Testis (tissue), 3 donors: ENCODE measurements around the gene NDUFAF4. TPM values are rescaled to one million over a fixed set of nuclear protein-coding genes. Genes with fewer than 3 reads are reported as not detected.

Experiments used
- DNase-seq: peaks from one replicate; pipeline ENCODE4 v3.0.0-alpha.2; 2019
- H3K27ac ChIP-seq, 2 donors: fragments of 200-600 bp; sonication (generic); one replicate each; pipeline ENCODE4 v1.5.1; 2019
- H3K27me3 ChIP-seq: fragments of 200-600 bp; sonication (generic); one replicate; pipeline ENCODE4 v1.5.1; 2019
- H3K36me3 ChIP-seq: fragments of 200-600 bp; sonication (generic); one replicate; pipeline ENCODE4 v1.5.1; 2017; ENCODE audit warnings: low read depth; ENCODE audit errors: missing control alignments
- H3K4me1 ChIP-seq: fragments of 200-600 bp; sonication (generic); one replicate; pipeline ENCODE4 v1.5.1; 2019
- H3K4me3 ChIP-seq, 2 donors: fragments of 200-600 bp; sonication (generic); one replicate each; pipeline ENCODE4 v1.5.1; 2017 to 2019
- H3K9me3 ChIP-seq: fragments of 200-600 bp; sonication (generic); one replicate; pipeline ENCODE4 v1.5.1; 2017
- POLR2A ChIP-seq: fragments of 450-650 bp; IDR thresholded peaks from one replicate; pipeline ENCODE4 v1.6.1; 2017; ENCODE audit warnings: antibody characterized with exemption, mild to moderate bottlenecking, moderate library complexity
- WGBS, 2 donors: methylation state at CpG; one replicate each; pipeline ENCODE4 v1.1.5; 2018; 5-methylcytosine and 5-hydroxymethylcytosine counted together
- intact Hi-C: fragments of 100-400 bp; cut with DNase I; formaldehyde crosslinking; loops from one replicate; pipeline ENCODE4 v1.15.1; 2023; ENCODE audit warnings: low total_unique reads
- polyA plus RNA-seq: library from polyadenylated mRNA; stranded (reverse); fragments of 350-450 nt; fragmentation: Illumina TruSeq; extraction: RNeasy Lipid Tissue Mini Kit (QIAGEN cat#74804); gene quantifications from one replicate; pipeline ENCODE4 v1.2.3, GENCODE V29; 2014; ENCODE audit warnings: low read depth, low replicate concordance; ENCODE audit not compliant: insufficient read depth
- total RNA-seq, 2 donors: library from RNA; depleted of rRNA; stranded (reverse); fragments of >200 nt; gene quantifications; one replicate each; pipeline ENCODE4 v1.2.3, GENCODE V29; 2016
- TF ChIP-seq, protein P1 (sequence below), 3 experiments: fragments of 450-650 bp in 2 of 3; fragments of 200-600 bp in 1 of 3; sonication (generic) in 1 of 3; IDR thresholded peaks; one replicate each; pipeline ENCODE4 v1.5.1; 2016 to 2019; ENCODE audit warnings: antibody characterized with exemption in 3 of 3, mild to moderate bottlenecking in 2 of 3, moderate library complexity in 1 of 3

NDUFAF4 gene
- total and polyA plus RNA-seq, 3 donors from 2014 or later = 19.0 to 22.2 (median 19.1) TPM

DNA sequence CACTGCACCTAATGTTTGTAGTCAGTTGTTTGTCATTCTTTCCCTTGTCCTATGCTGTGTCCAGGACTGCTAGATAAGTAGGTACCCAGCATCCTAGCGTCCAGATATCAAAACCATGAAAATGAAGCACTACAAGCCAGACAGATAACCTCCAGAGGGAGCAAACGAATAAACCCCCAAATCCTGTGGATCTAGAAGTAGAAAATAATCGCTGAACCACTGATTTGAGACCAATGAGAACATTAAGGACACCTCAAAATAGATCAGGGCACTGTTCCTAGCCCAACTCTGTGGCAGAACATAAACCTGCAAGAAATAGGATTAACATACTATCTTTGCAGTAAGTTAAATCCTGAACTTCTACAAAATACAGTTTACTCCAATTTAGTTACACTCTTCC is 25.7 kb upstream of the NDUFAF4 start:
- intact Hi-C loops = no loop called here
- DNase-seq = no peak
- WGBS, 2 donors = 38 to 49% methylated on average over 3 of the region's 3 CpGs
- Histone ChIP-seq H3K27me3 (no peaks in the 10 kb centered on the region), H3K27ac (peak overlapping the region in 1 of 2 donors; percentile 85), H3K4me3 (no peak overlapping the region), H3K9me3 (no peaks in the 10 kb centered on the region), H3K36me3 (no peaks in the 10 kb centered on the region), H3K4me1 (no peaks in the 10 kb centered on the region)
- TF ChIP-seq, protein P1, sequence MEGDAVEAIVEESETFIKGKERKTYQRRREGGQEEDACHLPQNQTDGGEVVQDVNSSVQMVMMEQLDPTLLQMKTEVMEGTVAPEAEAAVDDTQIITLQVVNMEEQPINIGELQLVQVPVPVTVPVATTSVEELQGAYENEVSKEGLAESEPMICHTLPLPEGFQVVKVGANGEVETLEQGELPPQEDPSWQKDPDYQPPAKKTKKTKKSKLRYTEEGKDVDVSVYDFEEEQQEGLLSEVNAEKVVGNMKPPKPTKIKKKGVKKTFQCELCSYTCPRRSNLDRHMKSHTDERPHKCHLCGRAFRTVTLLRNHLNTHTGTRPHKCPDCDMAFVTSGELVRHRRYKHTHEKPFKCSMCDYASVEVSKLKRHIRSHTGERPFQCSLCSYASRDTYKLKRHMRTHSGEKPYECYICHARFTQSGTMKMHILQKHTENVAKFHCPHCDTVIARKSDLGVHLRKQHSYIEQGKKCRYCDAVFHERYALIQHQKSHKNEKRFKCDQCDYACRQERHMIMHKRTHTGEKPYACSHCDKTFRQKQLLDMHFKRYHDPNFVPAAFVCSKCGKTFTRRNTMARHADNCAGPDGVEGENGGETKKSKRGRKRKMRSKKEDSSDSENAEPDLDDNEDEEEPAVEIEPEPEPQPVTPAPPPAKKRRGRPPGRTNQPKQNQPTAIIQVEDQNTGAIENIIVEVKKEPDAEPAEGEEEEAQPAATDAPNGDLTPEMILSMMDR (IDR thresholded peaks at IDR 0.05) = no peak
- no peak for TF ChIP-seq POLR2A

GRCh38 chr6:96917098-96917497 is 19.4 kb upstream of the NDUFAF4 start:
- intact Hi-C loops = no loop called here
- WGBS, 2 donors = 88 to 96% methylated on average over 1 of the region's 1 CpG

GRCh38 chr6:96913621-96914020 is 15.9 kb upstream of the NDUFAF4 start:
- Histone ChIP-seq H3K4me3 (no peak overlapping the region), H3K4me1 (no peaks in the 10 kb centered on the region), H3K9me3 (no peaks in the 10 kb centered on the region), H3K36me3 (no peaks in the 10 kb centered on the region), H3K27me3 (no peaks in the 10 kb centered on the region), H3K27ac (no peak overlapping the region)
- TF ChIP-seq, protein P1 (IDR thresholded peaks at IDR 0.05) = no peak
- no peak for TF ChIP-seq POLR2A
- DNase-seq = no peak
- intact Hi-C loops = no loop called here
- WGBS, 2 donors = 78 to 86% methylated on average over 3 of the region's 3 CpGs

More at GRCh38 chr6:96917098-96917497, 19.4 kb upstream of the NDUFAF4 start:
- DNase-seq = no peak
- Histone ChIP-seq H3K9me3 (no peaks in the 10 kb centered on the region), H3K36me3 (no peaks in the 10 kb centered on the region), H3K27me3 (no peaks in the 10 kb centered on the region), H3K27ac (no peak overlapping the region), H3K4me1 (no peaks in the 10 kb centered on the region), H3K4me3 (no peak overlapping the region)
- no peak for TF ChIP-seq POLR2A
- TF ChIP-seq, protein P1 (IDR thresholded peaks at IDR 0.05) = no peak

GRCh38 chr6:96911751-96912150 is 14.1 kb upstream of the NDUFAF4 start:
- 79 to 86% methylated on average over 4 of the region's 4 CpGs for WGBS, 2 donors

DNA sequence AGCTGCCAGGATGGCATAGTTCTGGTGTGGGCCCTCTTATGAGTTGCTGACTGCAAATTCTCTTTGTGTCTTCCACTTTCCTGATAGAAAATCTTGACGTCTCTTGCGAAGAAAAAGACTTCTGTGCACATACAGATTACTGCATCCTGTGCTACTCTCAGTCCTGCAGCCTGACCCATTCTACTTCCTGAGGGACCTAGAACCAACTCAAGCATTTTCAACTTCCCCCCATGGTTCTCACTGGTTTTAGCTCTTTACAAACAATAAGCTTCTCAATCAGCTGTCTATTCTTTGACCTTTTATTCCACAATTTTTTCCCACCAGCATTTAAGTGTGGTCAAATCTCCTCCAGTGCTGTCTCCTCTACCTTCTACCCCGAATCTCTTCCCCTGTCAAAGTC is 13.5 kb upstream of the NDUFAF4 start:
- Histone ChIP-seq H3K9me3 (no peaks in the 10 kb centered on the region), H3K27ac (no peak overlapping the region), H3K36me3 (no peaks in the 10 kb centered on the region), H3K27me3 (no peaks in the 10 kb centered on the region), H3K4me1 (no peaks in the 10 kb centered on the region), H3K4me3 (no peak overlapping the region)
- TF ChIP-seq POLR2A = no peak
- TF ChIP-seq, protein P1 (IDR thresholded peaks at IDR 0.05) = no peak
- intact Hi-C loops = no loop called here
- no peak for DNase-seq
- 79 to 84% methylated on average over 3 of the region's 3 CpGs for WGBS, 2 donors

More at GRCh38 chr6:96911751-96912150, 14.1 kb upstream of the NDUFAF4 start:
- H3K36me3 ChIP-seq = no peaks in the 10 kb centered on the region
- intact Hi-C loops = no loop called here
- no peaks in the 10 kb centered on the region for H3K9me3 ChIP-seq
- H3K4me1 ChIP-seq = no peaks in the 10 kb centered on the region
- no peak for TF ChIP-seq POLR2A
- TF ChIP-seq, protein P1 (IDR thresholded peaks at IDR 0.05) = no peak
- H3K4me3 ChIP-seq = no peak overlapping the region
- no peak for DNase-seq
- no peak overlapping the region for H3K27ac ChIP-seq
- H3K27me3 ChIP-seq = no peaks in the 10 kb centered on the region
